HEK293 (cell line): ENCODE data around the gene CR1.
A peak's percentile ranks its signal among the peaks of the same experiment; 100 is the strongest.

ENCODE experiments used
- CTCF ChIA-PET: fragments of 350-600 bp; formaldehyde crosslinking; extraction: SDS; loops from one replicate; lab custom pipeline; 2021; ENCODE audit warnings: antibody characterized with exemption; lab: Yijun Ruan, JAX
- POLR2A ChIA-PET: fragments of 300-600 bp; formaldehyde crosslinking; extraction: SDS; loops from one replicate; lab custom pipeline; 2020; ENCODE audit warnings: antibody characterized with exemption, inconsistent platforms; lab: Yijun Ruan, JAX
- H3K27ac ChIP-seq: fragments of 200-500 bp; sonication (Bioruptor generic); 2 replicates; pipeline ENCODE4 v1.5.1; 2014; ENCODE audit warnings: low read depth, low read length, control low read depth, inconsistent platforms; ENCODE audit errors: extremely low read depth
- H3K36me3 ChIP-seq, 2 experiments: fragments of 200-500 bp in 1 of 2; sonication (Bioruptor generic) in 1 of 2; 1 replicate in 1 of 2; 2 replicates in 1 of 2; pipeline ENCODE4 v1.5.1; 2014 to 2017; ENCODE audit warnings: inconsistent platforms in 2 of 2, low read length in 2 of 2; ENCODE audit not compliant: control insufficient read depth in 2 of 2, insufficient read depth in 1 of 2
- H3K4me1 ChIP-seq: fragments of 200-500 bp; sonication (Bioruptor generic); 2 replicates; pipeline ENCODE4 v1.5.1; 2014; ENCODE audit warnings: mild to moderate bottlenecking, low read length, inconsistent platforms; ENCODE audit not compliant: control insufficient read depth, insufficient read depth
- H3K4me3 ChIP-seq: 2 replicates; pipeline ENCODE4 v1.5.1; 2011; ENCODE audit warnings: low read depth, mild to moderate bottlenecking, control low read depth, low read length, moderate library complexity
- H3K9me3 ChIP-seq: fragments of 200-500 bp; sonication (Bioruptor generic); 2 replicates; pipeline ENCODE4 v1.5.1; 2014; ENCODE audit warnings: low read depth, low read length, inconsistent platforms; ENCODE audit not compliant: control insufficient read depth, insufficient read depth
- EGR2 ChIP-seq: fragments of 450-650 bp; formaldehyde crosslinking; IDR thresholded peaks from 2 replicates; pipeline ENCODE4 v1.5.1; 2016; ENCODE audit warnings: low read depth, missing biosample characterization, missing genetic modification characterization
- ELK4 ChIP-seq: IDR thresholded peaks from 2 replicates; pipeline ENCODE4 v1.6.1; 2011; ENCODE audit warnings: mild to moderate bottlenecking, low read depth, low read length, borderline replicate concordance
- GLIS1 ChIP-seq: fragments of 450-650 bp; formaldehyde crosslinking; IDR thresholded peaks from 2 replicates; pipeline ENCODE4 v1.5.1; 2016; ENCODE audit warnings: missing biosample characterization, missing genetic modification characterization
- KLF9 ChIP-seq: fragments of 450-650 bp; formaldehyde crosslinking; IDR thresholded peaks from 2 replicates; pipeline ENCODE4 v1.5.1; 2016; ENCODE audit warnings: missing biosample characterization, missing genetic modification characterization, low read depth
- RBAK ChIP-seq: fragments of 450-650 bp; formaldehyde crosslinking; IDR thresholded peaks from 2 replicates; pipeline ENCODE4 v1.5.1; 2016; ENCODE audit warnings: missing biosample characterization, missing genetic modification characterization
- ZBTB20 ChIP-seq: fragments of 450-650 bp; formaldehyde crosslinking; IDR thresholded peaks from 2 replicates; pipeline ENCODE4 v1.5.1; 2016; ENCODE audit warnings: missing biosample characterization, missing genetic modification characterization
- ZBTB26 ChIP-seq: fragments of 450-650 bp; formaldehyde crosslinking; optimal IDR thresholded peaks from 2 replicates; pipeline ENCODE3; 2016; ENCODE audit warnings: missing biosample characterization, mild to moderate bottlenecking, missing genetic modification characterization
- ZBTB8A ChIP-seq: fragments of 450-650 bp; formaldehyde crosslinking; IDR thresholded peaks from 2 replicates; pipeline ENCODE4 v1.5.1; 2016; ENCODE audit warnings: missing biosample characterization, missing genetic modification characterization
- ZFHX2 ChIP-seq: fragments of 450-650 bp; formaldehyde crosslinking; conservative IDR thresholded peaks from 2 replicates; pipeline ENCODE4 v1.5.1; 2016; ENCODE audit warnings: missing biosample characterization, missing genetic modification characterization
- ZFP37 ChIP-seq: fragments of 450-650 bp; formaldehyde crosslinking; IDR thresholded peaks from 2 replicates; pipeline ENCODE4 v1.5.1; 2016; ENCODE audit warnings: missing biosample characterization, missing genetic modification characterization
- ZNF10 ChIP-seq: fragments of 450-650 bp; formaldehyde crosslinking; IDR thresholded peaks from 2 replicates; pipeline ENCODE4 v1.5.1; 2017; ENCODE audit warnings: missing biosample characterization, missing genetic modification characterization
- ZNF114 ChIP-seq: fragments of 450-650 bp; formaldehyde crosslinking; IDR thresholded peaks from 2 replicates; pipeline ENCODE4 v1.5.0; 2017; ENCODE audit warnings: missing biosample characterization, missing genetic modification characterization
- ZNF121 ChIP-seq: fragments of 450-650 bp; formaldehyde crosslinking; IDR thresholded peaks from 2 replicates; pipeline ENCODE4 v1.5.1; 2016; ENCODE audit warnings: missing biosample characterization, missing genetic modification characterization
- ZNF138 ChIP-seq: fragments of 450-650 bp; formaldehyde crosslinking; IDR thresholded peaks from 2 replicates; pipeline ENCODE4 v1.5.1; 2016; ENCODE audit warnings: missing biosample characterization, missing genetic modification characterization, borderline replicate concordance
- ZNF146 ChIP-seq: fragments of 450-650 bp; formaldehyde crosslinking; IDR thresholded peaks from 2 replicates; pipeline ENCODE4 v1.5.1; 2016; ENCODE audit warnings: missing biosample characterization, missing genetic modification characterization
- ZNF202 ChIP-seq: fragments of 450-650 bp; formaldehyde crosslinking; IDR thresholded peaks from 2 replicates; pipeline ENCODE4 v1.5.1; 2016; ENCODE audit warnings: missing biosample characterization, missing genetic modification characterization, borderline replicate concordance
- ZNF214 ChIP-seq: fragments of 450-650 bp; formaldehyde crosslinking; IDR thresholded peaks from 2 replicates; pipeline ENCODE4 v1.5.1; 2017; ENCODE audit warnings: missing biosample characterization, mild to moderate bottlenecking, missing genetic modification characterization, borderline replicate concordance
- ZNF473 ChIP-seq: fragments of 450-650 bp; formaldehyde crosslinking; IDR thresholded peaks from 2 replicates; pipeline ENCODE4 v1.5.1; 2017; ENCODE audit warnings: missing biosample characterization, missing genetic modification characterization
- ZNF488 ChIP-seq: fragments of 450-650 bp; formaldehyde crosslinking; IDR thresholded peaks from 2 replicates; pipeline ENCODE4 v1.5.1; 2016; ENCODE audit warnings: missing biosample characterization, missing genetic modification characterization
- ZNF548 ChIP-seq: fragments of 450-650 bp; formaldehyde crosslinking; IDR thresholded peaks from 2 replicates; pipeline ENCODE4 v1.5.1; 2016; ENCODE audit warnings: missing biosample characterization, missing genetic modification characterization
- ZNF549 ChIP-seq: fragments of 450-650 bp; IDR thresholded peaks from 2 replicates; pipeline ENCODE4 v1.5.1; 2018; ENCODE audit warnings: missing biosample characterization, missing genetic modification characterization, mild to moderate bottlenecking, inconsistent platforms, moderate library complexity
- ZNF785 ChIP-seq: fragments of 450-650 bp; formaldehyde crosslinking; IDR thresholded peaks from 2 replicates; pipeline ENCODE4 v1.5.1; 2016; ENCODE audit warnings: missing biosample characterization, missing genetic modification characterization
- TF ChIP-seq, protein P1 (sequence below): fragments of 450-650 bp; formaldehyde crosslinking; IDR thresholded peaks from 2 replicates; pipeline ENCODE4 v1.5.1; 2016; ENCODE audit warnings: missing biosample characterization, missing genetic modification characterization

Gene CR1

DNA sequence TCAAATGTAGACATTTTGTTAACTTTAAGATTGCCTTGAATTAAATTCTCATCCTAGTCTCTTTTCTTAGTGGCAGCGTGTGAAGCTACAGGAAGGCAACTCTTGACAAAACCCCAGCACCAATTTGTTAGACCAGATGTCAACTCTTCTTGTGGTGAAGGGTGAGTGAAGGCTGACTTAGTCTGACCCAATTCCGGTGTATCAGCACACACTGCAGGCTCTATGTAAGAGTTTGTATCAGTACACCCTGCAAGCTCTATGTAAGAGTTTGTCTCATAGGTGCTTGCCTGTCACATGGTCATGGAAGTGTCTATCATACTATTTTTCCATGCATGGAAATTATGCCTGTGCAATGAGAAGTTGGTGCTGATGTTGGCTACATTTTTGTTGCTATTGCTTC lies 25.0 kb upstream of the CR1 start:
- no peaks in the 10 kb centered on the region for H3K9me3 ChIP-seq
- H3K27ac ChIP-seq, result no peak overlapping the region
- POLR2A ChIA-PET, result no interaction called here
- no peaks in the 10 kb centered on the region for H3K4me1 ChIP-seq
- TF ChIP-seq ZNF121 (tag by site-specific recombination) (no peak), ZNF146 (no peak), ZNF10 (tag by site-specific recombination) (no peak), ZNF473 (tag by site-specific recombination) (no peak), RBAK (tag by site-specific recombination) (no peak), ZBTB20 (tag by site-specific recombination) (no peak), KLF9 (no peak), ZNF114 (no peak), ZNF549 (tag by site-specific recombination) (no peak), ZNF202 (tag by site-specific recombination) (no peak), ZNF548 (tag by site-specific recombination) (no peak), ZNF214 (no peak), ZBTB26 (tag by site-specific recombination) (no peak), ZFP37 (tag by site-specific recombination) (no peak), ZNF488 (tag by site-specific recombination) (no peak)
- TF ChIP-seq, protein P1, sequence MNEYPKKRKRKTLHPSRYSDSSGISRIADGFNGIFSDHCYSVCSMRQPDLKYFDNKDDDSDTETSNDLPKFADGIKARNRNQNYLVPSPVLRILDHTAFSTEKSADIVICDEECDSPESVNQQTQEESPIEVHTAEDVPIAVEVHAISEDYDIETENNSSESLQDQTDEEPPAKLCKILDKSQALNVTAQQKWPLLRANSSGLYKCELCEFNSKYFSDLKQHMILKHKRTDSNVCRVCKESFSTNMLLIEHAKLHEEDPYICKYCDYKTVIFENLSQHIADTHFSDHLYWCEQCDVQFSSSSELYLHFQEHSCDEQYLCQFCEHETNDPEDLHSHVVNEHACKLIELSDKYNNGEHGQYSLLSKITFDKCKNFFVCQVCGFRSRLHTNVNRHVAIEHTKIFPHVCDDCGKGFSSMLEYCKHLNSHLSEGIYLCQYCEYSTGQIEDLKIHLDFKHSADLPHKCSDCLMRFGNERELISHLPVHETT, result no peak
- TF ChIP-seq, all 188 proteins: peak for 0
- CTCF ChIA-PET, result no interaction called here
- no peaks in the 10 kb centered on the region for H3K36me3 ChIP-seq
- no peak overlapping the region for H3K4me3 ChIP-seq

GRCh38 chr1:207474210-207474609 lies 21.7 kb upstream of the CR1 start:
- POLR2A ChIA-PET, result no interaction called here

GRCh38 chr1:207486198-207486597 lies 9.8 kb upstream of the CR1 start:
- H3K36me3 ChIP-seq, result no peaks in the 10 kb centered on the region
- H3K4me3 ChIP-seq, result no peak overlapping the region
- ChIA-PET POLR2A (no interaction called here), CTCF (no interaction called here)
- no peaks in the 10 kb centered on the region for H3K4me1 ChIP-seq
- TF ChIP-seq ZNF785 (no peak), ZBTB8A (tag by site-specific recombination) (no peak), GLIS1 (no peak), ZFHX2 (tag by site-specific recombination) (peak; percentile 97), ZNF138 (tag by site-specific recombination) (no peak), EGR2 (tag by site-specific recombination) (peak; percentile 99), RBAK (tag by site-specific recombination) (no peak)
- H3K9me3 ChIP-seq, result no peaks in the 10 kb centered on the region
- H3K27ac ChIP-seq, result no peak overlapping the region

More at GRCh38 chr1:207474210-207474609, 21.7 kb upstream of the CR1 start:
- no peak overlapping the region for H3K27ac ChIP-seq
- H3K36me3 ChIP-seq, result no peaks in the 10 kb centered on the region
- TF ChIP-seq ELK4, result no peak
- TF ChIP-seq, all 188 proteins: peak for 0
- CTCF ChIA-PET, result no interaction called here
- Histone ChIP-seq H3K4me1 (no peaks in the 10 kb centered on the region), H3K4me3 (no peak overlapping the region), H3K9me3 (no peaks in the 10 kb centered on the region)
